Sigmoid colon (tissue), 4 donors: Measurements from ENCODE around the gene ZNF320.

ENCODE experiments used
- EP300 ChIP-seq, 4 donors: sonication (generic); formaldehyde crosslinking; IDR thresholded peaks; one replicate each; pipeline ENCODE4 v1.6.1; 2017; ENCODE audit warnings: antibody characterized with exemption in 4 of 4
- POLR2AphosphoS5 ChIP-seq, 4 donors: sonication (generic); formaldehyde crosslinking; IDR thresholded peaks; one replicate each; pipeline ENCODE4 v1.6.1; 2017; ENCODE audit warnings: antibody characterized with exemption in 4 of 4
- TF ChIP-seq, protein P1 (sequence below), 4 experiments: fragments of 450-650 bp in 3 of 4; fragments of 200-600 bp in 1 of 4; IDR thresholded peaks; one replicate each; pipeline ENCODE4 v1.5.1; 2016 to 2019; ENCODE audit warnings: antibody characterized with exemption in 4 of 4, mild to moderate bottlenecking in 3 of 4, moderate library complexity in 2 of 4

DNA sequence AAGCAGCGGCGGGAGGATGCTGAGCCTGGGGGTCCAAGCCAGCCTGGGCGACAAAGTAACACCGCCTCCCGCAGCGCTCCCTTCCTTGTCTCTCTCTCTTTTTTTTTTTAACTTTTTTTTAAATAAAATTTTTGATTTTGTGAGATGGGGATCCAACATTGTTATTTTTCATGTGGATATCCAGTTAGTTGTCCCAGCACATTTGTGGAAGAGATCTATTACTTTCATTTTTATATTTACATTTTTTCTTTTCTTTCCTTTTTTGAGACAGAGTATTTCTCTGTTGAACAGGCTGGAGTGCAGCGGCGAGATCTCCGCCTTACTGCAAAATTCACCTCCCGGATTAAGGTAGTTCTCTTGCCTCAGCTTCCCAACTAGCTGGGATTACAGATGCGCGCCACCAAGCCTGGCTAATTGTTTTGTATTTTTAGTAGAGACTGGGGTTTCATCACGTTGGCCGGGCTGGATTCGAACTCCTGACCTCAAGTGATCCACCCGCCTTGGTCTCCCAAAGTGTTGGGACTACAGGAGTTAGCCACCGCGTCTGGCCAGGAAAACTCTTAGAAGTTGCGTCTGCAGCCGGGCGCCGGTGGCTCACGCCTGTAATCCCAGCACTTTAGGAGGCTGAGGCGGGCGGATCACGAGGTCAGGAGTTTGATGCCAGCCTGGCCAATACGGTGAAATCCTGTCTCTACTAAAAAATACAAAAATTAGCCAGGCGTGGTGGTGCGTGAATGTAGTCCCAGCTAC, 45.9 kb upstream of the ZNF320 start:
- TF ChIP-seq POLR2AphosphoS5 (IDR thresholded peaks at IDR 0.05), result no peak
- TF ChIP-seq, protein P1, sequence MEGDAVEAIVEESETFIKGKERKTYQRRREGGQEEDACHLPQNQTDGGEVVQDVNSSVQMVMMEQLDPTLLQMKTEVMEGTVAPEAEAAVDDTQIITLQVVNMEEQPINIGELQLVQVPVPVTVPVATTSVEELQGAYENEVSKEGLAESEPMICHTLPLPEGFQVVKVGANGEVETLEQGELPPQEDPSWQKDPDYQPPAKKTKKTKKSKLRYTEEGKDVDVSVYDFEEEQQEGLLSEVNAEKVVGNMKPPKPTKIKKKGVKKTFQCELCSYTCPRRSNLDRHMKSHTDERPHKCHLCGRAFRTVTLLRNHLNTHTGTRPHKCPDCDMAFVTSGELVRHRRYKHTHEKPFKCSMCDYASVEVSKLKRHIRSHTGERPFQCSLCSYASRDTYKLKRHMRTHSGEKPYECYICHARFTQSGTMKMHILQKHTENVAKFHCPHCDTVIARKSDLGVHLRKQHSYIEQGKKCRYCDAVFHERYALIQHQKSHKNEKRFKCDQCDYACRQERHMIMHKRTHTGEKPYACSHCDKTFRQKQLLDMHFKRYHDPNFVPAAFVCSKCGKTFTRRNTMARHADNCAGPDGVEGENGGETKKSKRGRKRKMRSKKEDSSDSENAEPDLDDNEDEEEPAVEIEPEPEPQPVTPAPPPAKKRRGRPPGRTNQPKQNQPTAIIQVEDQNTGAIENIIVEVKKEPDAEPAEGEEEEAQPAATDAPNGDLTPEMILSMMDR (IDR thresholded peaks at IDR 0.05), result no peak
- TF ChIP-seq EP300 (IDR thresholded peaks at IDR 0.05), result no peak
